GM18951 (cell line): ENCODE data around the gene ANKRD55.
"Not testable (repeated sequence)": the region's sequence is repeated elsewhere in the genome, so short reads cannot be mapped to it uniquely, and the experiment has no call there.

Experiments used
- POLR2A ChIP-seq: IDR thresholded peaks from 4 replicates; pipeline ENCODE4 v1.6.1; 2011; ENCODE audit warnings: mild to moderate bottlenecking; ENCODE audit not compliant: insufficient read length, insufficient read depth; ENCODE audit errors: extremely low read depth
- in situ Hi-C: fragments of 300-500 bp; cut with MboI; formaldehyde crosslinking; loops from one replicate; pipeline ENCODE4 v1.12.0; 2022; ENCODE audit warnings: low sequenced_read_pairs, mixed read lengths, inconsistent platforms; ENCODE audit not compliant: unreplicated experiment

The ANKRD55 gene

DNA sequence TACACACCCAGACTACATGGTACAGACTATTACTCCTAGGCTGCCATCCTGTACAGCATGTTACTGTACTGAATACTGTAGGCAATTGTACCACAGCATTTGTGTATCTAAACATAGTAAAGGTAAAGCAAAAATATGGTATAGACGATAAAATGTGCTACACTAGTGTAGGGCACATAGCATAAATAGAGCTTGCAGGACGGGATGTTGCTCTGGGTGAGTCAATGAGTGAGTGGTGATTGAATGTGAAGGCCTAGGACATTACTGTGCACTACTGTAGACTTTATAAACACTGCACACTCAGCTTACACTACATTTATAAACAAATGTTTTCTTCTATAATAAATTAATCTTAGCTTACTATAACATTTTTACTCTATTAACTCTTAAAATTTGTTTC lies 25.6 kb downstream of the ANKRD55 start:
- in situ Hi-C loops: no loop called here
- no peak for TF ChIP-seq POLR2A

GRCh38 chr5:56206126-56206910 lies 26.8 kb downstream of the ANKRD55 start:
- no peak for TF ChIP-seq POLR2A

DNA sequence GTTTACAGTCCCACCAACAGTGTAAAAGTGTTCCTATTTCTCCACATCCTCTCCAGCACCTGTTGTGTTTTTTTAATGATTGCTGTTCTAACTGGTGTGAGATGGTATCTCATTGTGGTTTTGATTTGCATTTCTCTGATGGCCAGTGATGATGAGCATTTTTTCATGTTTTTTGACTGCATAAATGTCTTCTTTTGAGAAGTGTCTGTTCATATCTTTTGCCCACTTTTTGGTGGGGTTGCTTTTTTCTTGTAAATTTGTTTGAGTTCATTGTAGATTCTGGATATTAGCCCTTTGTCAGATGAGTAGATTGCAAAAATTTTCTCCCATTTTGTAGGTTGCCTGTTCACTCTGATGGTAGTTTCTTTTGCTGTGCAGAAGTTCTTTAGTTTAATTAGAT lies 29.2 kb downstream of the ANKRD55 start:
- in situ Hi-C loops: not testable (repeated sequence)

More at GRCh38 chr5:56206126-56206910, 26.8 kb downstream of the ANKRD55 start:
- in situ Hi-C loops: no loop called here

- TF ChIP-seq POLR2A: no peak
- in situ Hi-C loops: no loop called here
Observed at GRCh38 chr5:56202483-56202882, 30.6 kb downstream of the ANKRD55 start.

DNA sequence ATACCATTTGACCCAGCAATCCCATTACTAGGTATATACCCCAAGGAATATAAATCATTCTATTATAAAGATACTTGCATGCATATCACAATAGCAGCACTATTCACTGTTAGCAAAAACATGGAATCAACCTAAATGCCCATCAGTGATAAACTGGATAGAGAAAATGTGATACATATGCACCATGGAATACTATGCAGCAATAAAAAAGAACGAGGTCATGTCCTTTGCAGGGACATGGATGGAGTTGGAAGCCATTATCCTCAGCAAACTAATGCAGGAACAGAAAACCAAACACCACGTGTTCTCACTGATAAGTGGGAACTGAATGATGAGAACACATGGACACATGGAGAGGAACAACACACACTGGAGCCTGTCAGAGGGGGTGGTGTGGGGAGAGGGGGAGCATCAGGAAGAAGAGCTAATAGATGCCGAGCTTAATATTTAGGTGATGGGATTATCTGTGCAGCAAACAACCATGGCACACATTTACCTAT lies 31.3 kb downstream of the ANKRD55 start:
- in situ Hi-C loops: not testable (repeated sequence)

GRCh38 chr5:56200971-56201666 lies 32.0 kb downstream of the ANKRD55 start:
- in situ Hi-C loops: no loop called here
- TF ChIP-seq POLR2A: no peak

GRCh38 chr5:56195016-56195415 lies 38.1 kb downstream of the ANKRD55 start:
- TF ChIP-seq POLR2A: no peak
- in situ Hi-C loops: loop anchor here (10.0 kb wide), 1 partner anchor 260 kb away; no protein-coding TSS in a partner anchor

GRCh38 chr5:56192246-56192645 lies 40.9 kb downstream of the ANKRD55 start:
- in situ Hi-C loops: loop anchor here (10.0 kb wide), 1 partner anchor 257 kb away; no protein-coding TSS in a partner anchor
- TF ChIP-seq POLR2A: no peak

DNA sequence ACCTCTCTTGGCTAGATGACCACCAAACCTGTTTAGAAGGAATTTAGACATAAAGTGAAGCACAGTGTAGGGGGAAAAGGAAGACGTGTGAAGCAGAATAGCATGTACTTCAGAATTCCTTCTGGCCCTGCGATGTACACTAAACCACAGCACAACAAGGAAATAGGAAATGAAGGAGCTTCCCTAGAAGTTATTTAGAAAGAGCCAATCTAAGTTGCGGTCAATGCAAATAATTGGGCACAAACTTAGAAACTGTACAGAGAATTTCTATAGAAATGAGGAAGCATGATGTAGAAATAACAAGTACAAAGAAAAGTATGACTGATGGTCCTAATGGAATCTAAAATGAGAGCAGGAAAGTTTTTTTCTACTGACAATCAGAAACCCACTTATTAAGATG lies 41.5 kb downstream of the ANKRD55 start:
- in situ Hi-C loops: loop anchor here (10.0 kb wide), 1 partner anchor 257 kb away; no protein-coding TSS in a partner anchor
- TF ChIP-seq POLR2A: no peak

DNA sequence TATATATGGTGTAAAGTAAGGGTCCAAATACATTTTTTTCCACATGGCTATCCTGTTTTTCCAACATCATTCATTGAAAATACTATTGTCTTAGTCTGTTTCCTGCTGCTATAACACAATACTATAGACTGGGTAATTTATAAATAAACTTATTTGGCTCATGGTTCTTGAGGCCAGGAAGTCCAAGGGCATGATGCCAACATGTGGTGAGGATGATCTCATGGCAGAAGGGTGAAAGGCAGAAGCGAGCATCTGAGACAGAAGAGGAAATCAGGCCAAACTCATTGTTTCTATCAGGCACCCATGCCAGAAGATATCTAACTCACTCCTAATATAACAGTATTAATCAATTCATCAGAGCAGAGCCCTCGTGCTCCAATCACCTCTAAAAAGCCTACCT lies 42.6 kb downstream of the ANKRD55 start:
- in situ Hi-C loops: loop anchor here (10.0 kb wide), 1 partner anchor 256 kb away; no protein-coding TSS in a partner anchor
- no peak for TF ChIP-seq POLR2A

DNA sequence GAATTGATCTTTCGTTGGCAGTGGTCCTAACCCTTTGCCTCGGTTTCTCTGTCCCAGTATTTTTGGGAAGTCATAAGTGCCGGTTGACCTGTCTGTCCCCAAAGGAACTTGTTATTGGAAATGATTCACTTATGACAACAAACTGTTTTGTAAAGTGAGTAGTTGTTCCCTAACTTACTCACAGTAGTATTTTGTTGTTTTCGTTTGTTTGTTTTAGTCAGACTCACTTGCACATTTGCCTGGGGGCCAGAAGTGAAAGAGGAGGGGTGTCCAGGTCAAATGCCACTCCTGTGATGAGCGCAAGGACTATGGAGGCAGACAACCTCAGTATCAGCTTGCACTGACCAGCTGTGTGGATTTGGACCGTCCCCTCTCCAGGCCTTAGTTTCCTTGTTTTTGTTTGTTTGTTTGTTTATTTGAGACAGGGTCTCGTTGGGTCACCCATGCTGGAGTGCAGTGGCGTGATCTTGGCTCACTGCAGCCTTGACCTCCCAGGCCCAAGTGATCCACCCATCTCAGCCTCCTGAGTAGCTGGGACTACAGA lies 47.3 kb downstream of the ANKRD55 start:
- no peak for TF ChIP-seq POLR2A
- in situ Hi-C loops: no loop called here

- TF ChIP-seq POLR2A: no peak
- in situ Hi-C loops: no loop called here
Observed at GRCh38 chr5:56183506-56183905, 49.6 kb downstream of the ANKRD55 start.

DNA sequence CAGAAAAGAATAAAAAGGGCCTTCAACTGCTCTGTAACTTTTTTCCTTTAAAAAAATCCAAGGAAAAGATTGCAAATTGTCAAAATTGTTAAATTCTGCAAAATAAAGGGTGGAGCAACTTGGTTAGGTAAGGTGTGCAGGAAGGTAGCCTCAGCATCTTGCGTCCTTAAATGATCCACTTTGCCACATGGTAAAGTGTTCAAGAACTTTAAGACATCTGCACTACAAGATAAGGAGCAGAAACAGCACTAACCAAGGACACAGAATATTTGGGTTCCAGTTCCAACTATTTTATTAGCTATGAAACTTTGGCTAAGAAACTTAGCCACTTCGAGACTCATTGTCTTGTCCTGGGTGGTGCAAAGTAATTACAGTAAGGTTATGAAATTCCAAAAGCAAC lies 53.7 kb downstream of the ANKRD55 start:
- in situ Hi-C loops: no loop called here
- no peak for TF ChIP-seq POLR2A
